ENCODE data around the gene GM2A.
A peak's percentile ranks its signal among the peaks of the same experiment; 100 is the strongest.

DNA sequence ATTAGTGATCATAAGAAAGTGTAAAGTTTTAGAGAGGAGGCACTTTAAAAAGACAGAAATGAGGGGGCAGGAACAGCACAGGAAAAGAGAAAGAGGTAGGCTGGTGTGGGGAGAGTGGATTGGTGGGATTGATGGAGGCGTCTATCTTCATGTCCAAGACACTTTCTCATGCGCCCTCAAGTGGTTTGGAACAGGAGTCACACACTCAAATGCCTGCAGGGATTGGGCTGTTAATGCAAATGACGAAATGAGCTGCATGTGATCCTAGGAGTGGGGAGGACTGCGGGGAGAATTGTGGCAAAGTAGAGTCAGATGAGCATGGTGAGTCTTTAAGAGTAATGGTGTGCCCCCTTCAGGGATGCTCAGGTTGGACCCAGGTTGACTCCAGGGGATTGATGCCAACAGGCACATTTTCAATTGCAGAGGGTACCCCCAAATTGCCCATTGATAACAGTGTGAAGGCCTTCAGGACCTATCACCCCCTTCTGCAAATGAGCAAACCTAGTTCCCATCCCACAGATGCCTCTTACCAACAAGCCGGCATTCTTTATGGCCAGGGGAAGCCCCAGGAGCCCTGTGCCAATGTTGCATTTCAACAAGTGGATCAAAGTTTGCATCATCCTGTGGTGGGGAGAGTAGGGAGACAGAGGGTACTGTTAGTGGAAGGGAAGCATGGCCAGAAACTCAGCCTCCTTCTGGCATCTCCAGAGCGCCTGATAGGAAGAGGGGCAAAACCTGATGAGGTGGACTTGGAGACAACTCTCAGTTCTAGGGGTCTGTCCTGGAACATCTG is 45.3 kb downstream of the GM2A start:
- TF ChIP-seq POLR2A (IDR thresholded peaks at IDR 0.05; ENCODE audit: insufficient read depth in 1 of 2, low read depth in 2 of 2, low read length in 2 of 2) (no peak), SIX4 (CRISPR knock-in tag; IDR thresholded peaks at IDR 0.05) (no peak), BHLHE40 (IDR thresholded peaks at IDR 0.05; ENCODE audit: low read length) (no peak), ZNF589 (CRISPR knock-in tag; conservative IDR thresholded peaks at IDR 0.05) (no peak), ATRX (CRISPR knock-in tag; IDR thresholded peaks at IDR 0.05; ENCODE audit: borderline replicate concordance) (no peak)
- TF ChIP-seq, protein P1, sequence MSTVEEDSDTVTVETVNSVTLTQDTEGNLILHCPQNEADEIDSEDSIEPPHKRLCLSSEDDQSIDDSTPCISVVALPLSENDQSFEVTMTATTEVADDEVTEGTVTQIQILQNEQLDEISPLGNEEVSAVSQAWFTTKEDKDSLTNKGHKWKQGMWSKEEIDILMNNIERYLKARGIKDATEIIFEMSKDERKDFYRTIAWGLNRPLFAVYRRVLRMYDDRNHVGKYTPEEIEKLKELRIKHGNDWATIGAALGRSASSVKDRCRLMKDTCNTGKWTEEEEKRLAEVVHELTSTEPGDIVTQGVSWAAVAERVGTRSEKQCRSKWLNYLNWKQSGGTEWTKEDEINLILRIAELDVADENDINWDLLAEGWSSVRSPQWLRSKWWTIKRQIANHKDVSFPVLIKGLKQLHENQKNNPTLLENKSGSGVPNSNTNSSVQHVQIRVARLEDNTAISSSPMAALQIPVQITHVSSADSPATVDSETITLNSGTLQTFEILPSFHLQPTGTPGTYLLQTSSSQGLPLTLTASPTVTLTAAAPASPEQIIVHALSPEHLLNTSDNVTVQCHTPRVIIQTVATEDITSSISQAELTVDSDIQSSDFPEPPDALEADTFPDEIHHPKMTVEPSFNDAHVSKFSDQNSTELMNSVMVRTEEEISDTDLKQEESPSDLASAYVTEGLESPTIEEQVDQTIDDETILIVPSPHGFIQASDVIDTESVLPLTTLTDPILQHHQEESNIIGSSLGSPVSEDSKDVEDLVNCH (CRISPR knock-in tag; IDR thresholded peaks at IDR 0.05): no peak
- TF ChIP-seq, protein P2, sequence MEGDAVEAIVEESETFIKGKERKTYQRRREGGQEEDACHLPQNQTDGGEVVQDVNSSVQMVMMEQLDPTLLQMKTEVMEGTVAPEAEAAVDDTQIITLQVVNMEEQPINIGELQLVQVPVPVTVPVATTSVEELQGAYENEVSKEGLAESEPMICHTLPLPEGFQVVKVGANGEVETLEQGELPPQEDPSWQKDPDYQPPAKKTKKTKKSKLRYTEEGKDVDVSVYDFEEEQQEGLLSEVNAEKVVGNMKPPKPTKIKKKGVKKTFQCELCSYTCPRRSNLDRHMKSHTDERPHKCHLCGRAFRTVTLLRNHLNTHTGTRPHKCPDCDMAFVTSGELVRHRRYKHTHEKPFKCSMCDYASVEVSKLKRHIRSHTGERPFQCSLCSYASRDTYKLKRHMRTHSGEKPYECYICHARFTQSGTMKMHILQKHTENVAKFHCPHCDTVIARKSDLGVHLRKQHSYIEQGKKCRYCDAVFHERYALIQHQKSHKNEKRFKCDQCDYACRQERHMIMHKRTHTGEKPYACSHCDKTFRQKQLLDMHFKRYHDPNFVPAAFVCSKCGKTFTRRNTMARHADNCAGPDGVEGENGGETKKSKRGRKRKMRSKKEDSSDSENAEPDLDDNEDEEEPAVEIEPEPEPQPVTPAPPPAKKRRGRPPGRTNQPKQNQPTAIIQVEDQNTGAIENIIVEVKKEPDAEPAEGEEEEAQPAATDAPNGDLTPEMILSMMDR (CRISPR knock-in tag; IDR thresholded peaks at IDR 0.05): peak; percentile 66
- TF ChIP-seq, protein P3, sequence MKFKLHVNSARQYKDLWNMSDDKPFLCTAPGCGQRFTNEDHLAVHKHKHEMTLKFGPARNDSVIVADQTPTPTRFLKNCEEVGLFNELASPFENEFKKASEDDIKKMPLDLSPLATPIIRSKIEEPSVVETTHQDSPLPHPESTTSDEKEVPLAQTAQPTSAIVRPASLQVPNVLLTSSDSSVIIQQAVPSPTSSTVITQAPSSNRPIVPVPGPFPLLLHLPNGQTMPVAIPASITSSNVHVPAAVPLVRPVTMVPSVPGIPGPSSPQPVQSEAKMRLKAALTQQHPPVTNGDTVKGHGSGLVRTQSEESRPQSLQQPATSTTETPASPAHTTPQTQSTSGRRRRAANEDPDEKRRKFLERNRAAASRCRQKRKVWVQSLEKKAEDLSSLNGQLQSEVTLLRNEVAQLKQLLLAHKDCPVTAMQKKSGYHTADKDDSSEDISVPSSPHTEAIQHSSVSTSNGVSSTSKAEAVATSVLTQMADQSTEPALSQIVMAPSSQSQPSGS (CRISPR knock-in tag; IDR thresholded peaks at IDR 0.05): no peak
- TF ChIP-seq, protein P4, sequence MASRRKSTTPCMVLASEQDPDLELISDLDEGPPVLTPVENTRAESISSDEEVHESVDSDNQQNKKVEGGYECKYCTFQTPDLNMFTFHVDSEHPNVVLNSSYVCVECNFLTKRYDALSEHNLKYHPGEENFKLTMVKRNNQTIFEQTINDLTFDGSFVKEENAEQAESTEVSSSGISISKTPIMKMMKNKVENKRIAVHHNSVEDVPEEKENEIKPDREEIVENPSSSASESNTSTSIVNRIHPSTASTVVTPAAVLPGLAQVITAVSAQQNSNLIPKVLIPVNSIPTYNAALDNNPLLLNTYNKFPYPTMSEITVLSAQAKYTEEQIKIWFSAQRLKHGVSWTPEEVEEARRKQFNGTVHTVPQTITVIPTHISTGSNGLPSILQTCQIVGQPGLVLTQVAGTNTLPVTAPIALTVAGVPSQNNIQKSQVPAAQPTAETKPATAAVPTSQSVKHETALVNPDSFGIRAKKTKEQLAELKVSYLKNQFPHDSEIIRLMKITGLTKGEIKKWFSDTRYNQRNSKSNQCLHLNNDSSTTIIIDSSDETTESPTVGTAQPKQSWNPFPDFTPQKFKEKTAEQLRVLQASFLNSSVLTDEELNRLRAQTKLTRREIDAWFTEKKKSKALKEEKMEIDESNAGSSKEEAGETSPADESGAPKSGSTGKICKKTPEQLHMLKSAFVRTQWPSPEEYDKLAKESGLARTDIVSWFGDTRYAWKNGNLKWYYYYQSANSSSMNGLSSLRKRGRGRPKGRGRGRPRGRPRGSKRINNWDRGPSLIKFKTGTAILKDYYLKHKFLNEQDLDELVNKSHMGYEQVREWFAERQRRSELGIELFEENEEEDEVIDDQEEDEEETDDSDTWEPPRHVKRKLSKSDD (CRISPR knock-in tag; IDR thresholded peaks at IDR 0.05; ENCODE audit: low read depth): no peak
